Measurements from ENCODE around the gene EXOSC3. TPM values are rescaled to one million over a fixed set of nuclear protein-coding genes. Genes with fewer than 3 reads are reported as not detected.
"Not testable (repeated sequence)": the region's sequence is repeated elsewhere in the genome, so short reads cannot be mapped to it uniquely, and the experiment has no call there.

Gene EXOSC3
- 10 to 100 TPM; 35.5 to 42.1 (median 40.3) TPM for polyA plus RNA-seq (ENCODE audit: insufficient read depth in 1 of 5, insufficient read length in 5 of 5, low replicate concordance in 1 of 5)
- long read RNA-seq, donor 1, transcript EXOSC3-201 (4 exons, 1,806 nt), result major isoform, 14 of 20 reads
- long read RNA-seq, donor 1, partial matches to known transcripts, result 0 of 20 reads
- long read RNA-seq, donor 1, other reads (novel, unspliced or antisense), result 0 of 20 reads
- long read RNA-seq, donor 2, transcript EXOSC3-201 (4 exons, 1,806 nt), result major isoform, 6 of 9 reads
- long read RNA-seq, donor 2, partial matches to known transcripts, result 0 of 9 reads
- long read RNA-seq, donor 2, other reads (novel, unspliced or antisense), result 0 of 9 reads
- long read RNA-seq, donor 3, transcript EXOSC3-201 (4 exons, 1,806 nt), result major isoform, 15 of 20 reads
- long read RNA-seq, donor 3, partial matches to known transcripts, result 0 of 20 reads
- long read RNA-seq, donor 3, other reads (novel, unspliced or antisense), result 0 of 20 reads
- long read RNA-seq, donor 4, transcript EXOSC3-201 (4 exons, 1,806 nt), result major isoform, 10 of 12 reads
- long read RNA-seq, donor 4, partial matches to known transcripts, result 0 of 12 reads
- long read RNA-seq, donor 4, other reads (novel, unspliced or antisense), result 0 of 12 reads
- long read RNA-seq, donor 5, transcript EXOSC3-201 (4 exons, 1,806 nt), result major isoform, 16 of 23 reads
- long read RNA-seq, donor 5, partial matches to known transcripts, result 0 of 23 reads
- long read RNA-seq, donor 5, other reads (novel, unspliced or antisense), result 0 of 23 reads
- long read RNA-seq, donor 6, transcript EXOSC3-201 (4 exons, 1,806 nt), result major isoform, 22 of 27 reads
- long read RNA-seq, donor 6, partial matches to known transcripts, result 0 of 27 reads
- long read RNA-seq, donor 6, other reads (novel, unspliced or antisense), result 0 of 27 reads
- long read RNA-seq, donor 7, transcript EXOSC3-202 (3 exons, 768 nt), result minor isoform, 7 of 24 reads
- long read RNA-seq, donor 7, transcript EXOSC3-201 (4 exons, 1,806 nt), result major isoform, 14 of 24 reads
- long read RNA-seq, donor 7, partial matches to known transcripts, result 0 of 24 reads
- long read RNA-seq, donor 7, other reads (novel, unspliced or antisense), result 0 of 24 reads
- long read RNA-seq, donor 8, transcript EXOSC3-201 (4 exons, 1,806 nt), result major isoform, 7 of 12 reads
- long read RNA-seq, donor 8, partial matches to known transcripts, result 0 of 12 reads
- long read RNA-seq, donor 8, other reads (novel, unspliced or antisense), result 0 of 12 reads

- peak; percentile 85 to 87 for DNase-seq
These were observed at the start of gene EXOSC3 for GRCh38 chr9:37784616-37785483. Gene EXOSC3, minus strand, starts transcription at chr9:37785064. Its CDS starts 20 bp downstream, at chr9:37785044.

- DNase-seq, result no peak
These were observed 42.8 kb upstream of the EXOSC3 start for GRCh38 chr9:37827483-37828165.

DNA sequence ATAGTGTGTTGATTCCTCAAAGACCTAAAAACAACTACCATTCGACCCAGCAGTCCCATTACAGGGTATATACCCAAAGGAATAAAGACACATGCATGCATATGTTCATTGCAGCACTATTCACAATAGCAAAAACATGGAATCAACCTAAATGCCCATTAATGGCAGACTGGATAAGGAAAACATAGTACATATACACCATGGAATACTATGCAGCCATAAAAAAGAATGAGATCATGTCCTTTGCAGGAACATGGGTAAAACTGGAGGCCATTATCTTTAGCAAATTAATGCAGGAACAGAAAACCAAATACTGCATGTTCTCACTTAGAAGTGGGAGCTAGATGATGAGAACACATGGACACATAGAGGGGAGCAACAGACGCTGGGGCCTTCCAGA is 40.3 kb upstream of the EXOSC3 start:
- DNase-seq, result not testable (repeated sequence)

GRCh38 chr9:37820142-37820541 is 35.3 kb upstream of the EXOSC3 start:
- no peak for DNase-seq

- DNase-seq, result no peak
These were observed 34.0 kb upstream of the EXOSC3 start for GRCh38 chr9:37818849-37819248.

DNA sequence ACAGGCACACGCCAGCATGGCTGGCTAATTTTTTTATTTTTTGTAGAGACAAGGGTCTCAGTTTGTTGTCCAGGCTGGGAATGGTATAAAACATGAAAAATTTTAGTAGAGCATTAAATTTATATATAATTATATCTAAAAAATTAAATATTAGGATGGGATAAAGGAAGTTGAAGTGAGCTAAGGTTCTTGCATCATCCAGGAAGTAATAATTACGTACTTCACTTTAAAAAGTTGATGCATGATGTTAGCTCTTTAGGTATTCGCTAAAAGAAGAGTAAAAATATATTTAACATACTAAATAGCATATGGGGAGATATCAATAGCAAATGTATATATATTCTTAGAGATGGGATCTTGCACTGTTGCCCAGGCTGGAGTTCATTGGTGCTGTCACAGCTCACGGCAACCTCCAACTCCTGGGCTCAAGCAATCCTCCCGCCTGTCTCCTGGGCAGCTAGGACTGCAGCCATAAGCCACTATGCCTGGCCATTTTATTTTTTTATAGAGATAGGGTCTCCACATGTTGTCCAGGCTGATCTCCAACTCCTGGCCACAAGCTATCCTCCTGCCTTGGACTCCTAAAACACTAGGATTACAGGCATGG is 28.0 kb upstream of the EXOSC3 start:
- DNase-seq, result no peak

- no peak for DNase-seq
These were observed 27.1 kb upstream of the EXOSC3 start for GRCh38 chr9:37811906-37812476.

DNA sequence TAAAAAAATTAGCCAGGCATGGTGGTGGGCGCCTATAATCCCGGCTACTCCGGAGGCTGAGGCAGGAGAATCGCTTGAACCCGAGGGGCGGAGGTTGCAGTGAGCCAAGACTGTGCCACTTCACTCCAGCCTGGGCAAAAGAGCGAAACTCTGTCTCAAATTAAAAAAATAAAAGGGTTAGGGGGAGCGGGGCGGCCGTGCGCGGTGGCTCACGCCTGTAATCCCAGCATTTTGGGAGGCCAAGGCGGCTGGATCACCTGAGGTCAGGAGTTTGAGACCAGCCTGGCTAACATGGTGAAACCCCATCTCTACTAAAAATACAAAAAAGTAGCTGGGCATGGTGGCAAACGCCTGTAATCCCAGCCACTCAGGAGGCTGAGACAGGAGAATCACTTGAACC is 24.8 kb upstream of the EXOSC3 start:
- DNase-seq, result not testable (repeated sequence)

GRCh38 chr9:37806271-37806670 is 21.4 kb upstream of the EXOSC3 start:
- no peak for DNase-seq

- DNase-seq, result no peak
These were observed 17.3 kb upstream of the EXOSC3 start for GRCh38 chr9:37801959-37802711.

- no peak for DNase-seq
These were observed 16.5 kb upstream of the EXOSC3 start for GRCh38 chr9:37801287-37801850.

DNA sequence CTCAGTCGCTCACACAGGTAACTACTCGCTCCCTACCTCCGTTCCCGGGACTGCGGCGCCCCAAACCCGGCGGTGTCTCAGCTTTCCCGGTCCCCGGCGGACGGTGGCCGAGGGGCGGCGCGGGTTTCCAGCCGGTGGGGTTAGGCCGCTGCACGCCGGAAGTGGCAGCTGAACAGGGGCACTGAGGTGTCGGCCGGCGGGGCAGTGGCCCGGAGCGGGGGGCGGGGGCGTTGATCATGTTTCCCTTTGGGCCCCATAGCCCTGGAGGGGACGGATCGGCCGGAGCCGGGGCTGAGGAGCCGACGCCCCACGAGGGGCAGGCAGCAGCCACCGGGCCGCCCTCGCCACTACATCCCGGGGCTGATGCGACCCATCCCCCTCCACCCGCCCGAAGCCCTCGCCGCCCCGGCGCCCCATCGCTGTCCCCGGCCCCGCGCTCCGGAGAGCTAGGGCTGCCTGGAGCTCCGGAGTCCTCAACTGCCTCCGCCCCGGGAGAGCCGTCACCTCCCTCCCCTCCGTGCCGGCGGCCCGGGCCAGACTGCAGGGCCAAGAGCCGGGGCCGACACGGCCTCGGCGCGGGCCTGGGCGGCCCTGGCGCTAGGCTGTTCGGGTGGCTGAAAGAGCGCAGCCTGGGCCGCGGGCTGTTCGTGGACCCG is 15.9 kb upstream of the EXOSC3 start, which contains the start of gene DCAF10:
Gene DCAF10 (plus strand): TSS at position 167 of the 656 bp plus-strand sequence. CDS start 70 bp downstream, at position 237.
- DNase-seq, result peak; percentile 83 to 87

DNA sequence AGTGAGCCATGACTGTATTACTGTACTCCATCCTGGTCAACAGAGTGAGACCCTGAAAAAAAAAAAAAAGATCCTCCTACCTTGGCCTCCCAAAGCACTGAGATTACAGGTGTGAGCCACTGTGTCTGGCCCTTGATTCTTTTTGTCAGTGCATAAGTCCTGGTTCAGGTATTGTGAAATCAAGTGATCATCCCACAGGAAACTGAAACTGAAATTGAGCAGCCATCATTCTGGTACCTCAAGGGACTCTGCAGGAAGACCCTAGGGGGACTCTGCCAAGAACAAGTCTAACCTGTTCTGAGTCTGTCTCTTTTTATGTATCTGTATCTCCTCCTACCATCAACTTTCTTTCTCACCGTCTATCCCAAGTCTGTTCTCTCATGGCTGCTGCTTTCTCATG is 13.8 kb upstream of the EXOSC3 start:
- DNase-seq, result no peak

- no peak for DNase-seq
These were observed 11.4 kb upstream of the EXOSC3 start for GRCh38 chr9:37796232-37796631.

GRCh38 chr9:37792122-37792521 is 7.3 kb upstream of the EXOSC3 start:
- no peak for DNase-seq

DNA sequence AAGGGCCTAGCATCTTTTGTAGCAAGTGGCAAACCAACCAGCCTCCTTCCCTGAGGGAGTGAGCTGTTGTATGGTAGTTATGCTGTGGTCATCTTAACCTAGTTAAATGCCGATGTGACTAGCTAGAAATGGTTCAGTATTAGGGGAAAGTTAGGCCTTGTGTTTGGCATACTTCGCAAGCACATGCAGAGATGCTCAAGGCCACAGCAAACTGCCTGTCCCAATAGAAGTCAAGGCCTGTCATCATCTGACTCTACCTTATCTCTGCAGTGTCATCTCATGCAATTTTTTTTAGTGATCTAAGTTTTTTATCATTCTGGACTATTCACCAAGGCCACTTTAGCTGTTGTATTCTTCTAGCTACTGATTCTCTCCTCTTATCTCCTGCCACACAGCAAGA is 5.2 kb upstream of the EXOSC3 start:
- DNase-seq, result no peak

GRCh38 chr9:37788332-37788731 is 3.5 kb upstream of the EXOSC3 start:
- DNase-seq, result no peak

DNA sequence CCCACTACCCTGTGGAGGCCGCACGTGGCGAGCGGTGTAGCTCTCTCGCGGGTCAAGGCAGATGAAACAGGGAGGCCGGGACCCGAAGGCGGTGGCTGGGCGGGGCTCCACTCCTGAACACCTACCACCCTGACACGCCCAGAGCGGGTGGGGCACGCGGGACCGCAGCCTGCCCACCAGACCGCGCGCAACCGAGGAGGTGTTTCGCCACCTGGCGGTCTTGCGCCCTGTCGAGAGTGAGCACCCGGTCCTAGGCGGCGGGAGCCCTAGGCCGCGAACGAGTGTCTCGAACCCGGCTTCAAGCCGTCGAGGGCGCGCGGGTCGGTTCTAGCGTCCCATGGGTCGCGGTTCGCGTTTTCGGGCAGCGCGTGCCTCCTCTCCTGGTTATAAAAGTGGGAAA is 2.2 kb upstream of the EXOSC3 start:
- DNase-seq, result no peak

All from right lung (tissue), 10 donors.